HepG2 (cell line): ENCODE data around the gene TACC3. TPM values are rescaled to one million over a fixed set of nuclear protein-coding genes. Genes with fewer than 3 reads are reported as not detected.
A peak's percentile ranks its signal among the peaks of the same experiment; 100 is the strongest.

Experiments
- BRCA1 ChIP-seq: sonication (generic); formaldehyde crosslinking; IDR thresholded peaks from 2 replicates; pipeline ENCODE4 v1.4.0; 2020; ENCODE audit warnings: missing genetic modification reagents
- GATAD2A ChIP-seq: IDR thresholded peaks from 2 replicates; pipeline ENCODE4 v1.6.1; 2016
- HOXD1 ChIP-seq: sonication (generic); formaldehyde crosslinking; IDR thresholded peaks from 2 replicates; pipeline ENCODE4 v1.5.0; 2020; ENCODE audit warnings: missing genetic modification reagents
- IKZF1 ChIP-seq: fragments of 450-650 bp; IDR thresholded peaks from 2 replicates; pipeline ENCODE4 v1.7.1; 2016
- KDM6A ChIP-seq: IDR thresholded peaks from 2 replicates; pipeline ENCODE4 v1.6.1; 2016; ENCODE audit warnings: low read depth
- MED13 ChIP-seq: sonication (generic); formaldehyde crosslinking; IDR thresholded peaks from 2 replicates; pipeline ENCODE4 v1.5.0; 2020; ENCODE audit warnings: missing genetic modification reagents
- MTA1 ChIP-seq: sonication (generic); formaldehyde crosslinking; IDR thresholded peaks from 2 replicates; pipeline ENCODE4 v1.4.0; 2020; ENCODE audit warnings: missing genetic modification reagents, mild to moderate bottlenecking, borderline replicate concordance
- RCOR2 ChIP-seq: IDR thresholded peaks from 2 replicates; pipeline ENCODE4 v1.6.1; 2016; ENCODE audit warnings: missing biosample characterization, missing genetic modification reagents
- RORA ChIP-seq: sonication (generic); formaldehyde crosslinking; IDR thresholded peaks from 2 replicates; pipeline ENCODE4 v1.5.0; 2020; ENCODE audit warnings: mild to moderate bottlenecking, missing genetic modification reagents, moderate library complexity
- TGIF2 ChIP-seq: IDR thresholded peaks from 2 replicates; pipeline ENCODE4 v1.6.1; 2016; ENCODE audit warnings: control low read depth, missing compliant biosample characterization
- YY1 ChIP-seq: IDR thresholded peaks from 2 replicates; pipeline ENCODE4 v1.6.1; 2011; ENCODE audit warnings: low read length, low read depth, moderate library complexity, mild to moderate bottlenecking; ENCODE audit not compliant: insufficient read depth, insufficient replicate concordance
- ZIK1 ChIP-seq: sonication (generic); formaldehyde crosslinking; IDR thresholded peaks from 2 replicates; pipeline ENCODE4 v1.5.0; 2020; ENCODE audit warnings: mild to moderate bottlenecking, low read depth, missing genetic modification reagents, borderline replicate concordance
- ZNF232 ChIP-seq: sonication (generic); formaldehyde crosslinking; IDR thresholded peaks from 2 replicates; pipeline ENCODE4 v1.4.0; 2020; ENCODE audit warnings: missing genetic modification reagents, borderline replicate concordance
- ZNF292 ChIP-seq: sonication (generic); formaldehyde crosslinking; IDR thresholded peaks from 2 replicates; pipeline ENCODE4 v1.8.1; 2022; ENCODE audit warnings: mild to moderate bottlenecking, low read depth, missing genetic modification reagents, borderline replicate concordance
- ZNF317 ChIP-seq: sonication (generic); formaldehyde crosslinking; IDR thresholded peaks from 2 replicates; pipeline ENCODE4 v1.5.0; 2020; ENCODE audit warnings: mild to moderate bottlenecking, missing genetic modification reagents
- ZNF326 ChIP-seq: sonication (generic); formaldehyde crosslinking; IDR thresholded peaks from 2 replicates; pipeline ENCODE4 v1.4.0; 2020; ENCODE audit warnings: missing genetic modification reagents, borderline replicate concordance
- ZNF446 ChIP-seq: sonication (generic); formaldehyde crosslinking; IDR thresholded peaks from 2 replicates; pipeline ENCODE4 v1.5.0; 2020; ENCODE audit warnings: mild to moderate bottlenecking, missing genetic modification reagents
- ZNF496 ChIP-seq: sonication (generic); formaldehyde crosslinking; IDR thresholded peaks from 2 replicates; pipeline ENCODE4 v1.8.1; 2023; ENCODE audit warnings: mild to moderate bottlenecking, moderate library complexity, missing genetic modification reagents; ENCODE audit not compliant: insufficient replicate concordance
- ZNF577 ChIP-seq: sonication (generic); formaldehyde crosslinking; IDR thresholded peaks from 2 replicates; pipeline ENCODE4 v1.4.0; 2020; ENCODE audit warnings: mild to moderate bottlenecking, low read depth, missing genetic modification reagents, borderline replicate concordance
- ZNF674 ChIP-seq: sonication (generic); formaldehyde crosslinking; IDR thresholded peaks from 2 replicates; pipeline ENCODE4 v1.5.0; 2020; ENCODE audit warnings: low read depth, mild to moderate bottlenecking, missing genetic modification reagents
- ZSCAN30 ChIP-seq: sonication (generic); formaldehyde crosslinking; IDR thresholded peaks from 2 replicates; pipeline ENCODE4 v1.5.0; 2020; ENCODE audit warnings: mild to moderate bottlenecking, missing genetic modification reagents
- polyA plus RNA-seq, 8 experiments: library from polyadenylated mRNA; depleted of rRNA in 3 of 8; stranded (reverse) in 7 of 8; unstranded in 1 of 8; fragments of >200 nt; fragmentation: Illumina TruSeq in 4 of 8; extraction: Trizol in 4 of 8; gene quantifications; 2 replicates each; pipeline versions ENCODE4 v1.2.1 to v1.2.3, GENCODE V29; 2011 to 2016; ENCODE audit warnings: low read depth in 4 of 8, missing spikeins in 1 of 8, mixed read lengths in 1 of 8; ENCODE audit not compliant: insufficient read depth in 1 of 8
- total RNA-seq, 5 experiments: library from RNA; depleted of rRNA; stranded (reverse); fragments of >200 nt; fragmentation: Illumina TruSeq; extraction: Trizol; gene quantifications; 2 replicates each; pipeline ENCODE4 v1.2.3, GENCODE V29; 2016; ENCODE audit warnings: low read depth in 1 of 5
- TF ChIP-seq, protein P1 (sequence below): sonication (generic); formaldehyde crosslinking; IDR thresholded peaks from 2 replicates; pipeline ENCODE4 v1.5.0; 2020; ENCODE audit warnings: mild to moderate bottlenecking, missing genetic modification reagents
- TF ChIP-seq, protein P2 (sequence below): sonication (generic); formaldehyde crosslinking; IDR thresholded peaks from 2 replicates; pipeline ENCODE4 v1.5.0; 2020; ENCODE audit warnings: mild to moderate bottlenecking, low read depth, missing genetic modification reagents, borderline replicate concordance
- TF ChIP-seq, protein P3 (sequence below): sonication (generic); formaldehyde crosslinking; IDR thresholded peaks from 2 replicates; pipeline ENCODE4 v1.5.0; 2020; ENCODE audit warnings: mild to moderate bottlenecking, missing genetic modification reagents
- TF ChIP-seq, protein P4 (sequence below): sonication (generic); formaldehyde crosslinking; IDR thresholded peaks from 2 replicates; pipeline ENCODE4 v1.4.0; 2020; ENCODE audit warnings: missing genetic modification reagents
- TF ChIP-seq, protein P5 (sequence below): sonication (generic); formaldehyde crosslinking; IDR thresholded peaks from 2 replicates; pipeline ENCODE4 v1.8.0; 2022; ENCODE audit warnings: low read depth, missing genetic modification reagents

Gene TACC3
- total and polyA plus RNA-seq, 2 of the 13 experiments (the other 11 are each of a cell fraction or from before 2014, with no cell fraction given): 20.3 to 21.2 TPM

DNA sequence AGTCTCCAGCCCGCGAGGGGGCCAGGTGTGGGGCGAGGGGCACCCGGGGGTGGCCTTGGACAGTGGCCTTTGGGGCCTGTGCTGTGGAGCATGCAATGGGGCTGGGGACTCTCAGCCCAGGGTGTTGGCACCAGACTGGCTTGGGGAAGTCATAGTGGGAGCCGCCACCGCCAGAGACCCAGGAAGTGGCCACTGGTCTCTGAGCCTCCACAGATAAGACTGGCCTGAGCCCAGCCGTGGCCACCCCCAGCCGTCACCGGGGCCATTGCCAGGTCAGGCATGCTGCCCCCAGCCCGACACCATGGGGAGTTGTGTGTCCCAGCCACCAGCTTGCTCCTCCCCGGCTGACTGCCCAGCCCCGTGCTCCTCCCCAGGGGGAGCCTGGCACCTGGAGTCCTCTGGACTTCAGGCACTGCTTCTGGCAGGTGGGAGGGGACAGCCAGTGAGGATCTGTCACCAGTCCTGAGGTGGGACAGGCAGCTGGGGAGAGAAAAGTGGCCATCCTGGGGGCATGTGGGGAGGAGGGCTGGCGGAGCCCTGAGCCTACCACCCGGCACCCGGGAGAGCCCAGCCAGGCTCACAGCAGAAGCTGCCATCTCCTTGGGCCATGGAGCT is 32.5 kb downstream of the TACC3 start (continued):
- TF ChIP-seq, protein P1, sequence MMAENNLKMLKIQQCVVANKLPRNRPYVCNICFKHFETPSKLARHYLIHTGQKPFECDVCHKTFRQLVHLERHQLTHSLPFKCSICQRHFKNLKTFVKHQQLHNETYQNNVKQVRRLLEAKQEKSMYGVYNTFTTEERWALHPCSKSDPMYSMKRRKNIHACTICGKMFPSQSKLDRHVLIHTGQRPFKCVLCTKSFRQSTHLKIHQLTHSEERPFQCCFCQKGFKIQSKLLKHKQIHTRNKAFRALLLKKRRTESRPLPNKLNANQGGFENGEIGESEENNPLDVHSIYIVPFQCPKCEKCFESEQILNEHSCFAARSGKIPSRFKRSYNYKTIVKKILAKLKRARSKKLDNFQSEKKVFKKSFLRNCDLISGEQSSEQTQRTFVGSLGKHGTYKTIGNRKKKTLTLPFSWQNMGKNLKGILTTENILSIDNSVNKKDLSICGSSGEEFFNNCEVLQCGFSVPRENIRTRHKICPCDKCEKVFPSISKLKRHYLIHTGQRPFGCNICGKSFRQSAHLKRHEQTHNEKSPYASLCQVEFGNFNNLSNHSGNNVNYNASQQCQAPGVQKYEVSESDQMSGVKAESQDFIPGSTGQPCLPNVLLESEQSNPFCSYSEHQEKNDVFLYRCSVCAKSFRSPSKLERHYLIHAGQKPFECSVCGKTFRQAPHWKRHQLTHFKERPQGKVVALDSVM: 0 out of 2 replicates have a peak, but pooled peaks have one; percentile 40
- TF ChIP-seq HOXD1 (peak; percentile 37; the same call in 1 of the 2 replicates), MTA1 (CRISPR knock-in tag) (no peak), IKZF1 (no peak), ZNF232 (CRISPR knock-in tag) (no peak), GATAD2A (CRISPR knock-in tag) (peak; percentile 41), ZNF317 (no peak), BRCA1 (CRISPR knock-in tag) (no peak), ZNF326 (CRISPR knock-in tag) (no peak), ZNF292 (CRISPR knock-in tag) (0 out of 2 replicates have a peak, but pooled peaks have one; percentile 14), ZSCAN30 (no peak), YY1 (no peak), RORA (CRISPR knock-in tag) (no peak), RCOR2 (CRISPR knock-in tag) (no peak), TGIF2 (CRISPR knock-in tag) (no peak), ZNF496 (CRISPR knock-in tag) (no peak), ZNF577 (no peak), ZNF674 (no peak), ZIK1 (CRISPR knock-in tag) (no peak), MED13 (CRISPR knock-in tag) (no peak), ZNF446 (CRISPR knock-in tag) (no peak), KDM6A (CRISPR knock-in tag) (no peak)
- TF ChIP-seq, protein P2, sequence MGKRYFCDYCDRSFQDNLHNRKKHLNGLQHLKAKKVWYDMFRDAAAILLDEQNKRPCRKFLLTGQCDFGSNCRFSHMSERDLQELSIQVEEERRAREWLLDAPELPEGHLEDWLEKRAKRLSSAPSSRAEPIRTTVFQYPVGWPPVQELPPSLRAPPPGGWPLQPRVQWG (CRISPR knock-in tag): no peak
- TF ChIP-seq, protein P3, sequence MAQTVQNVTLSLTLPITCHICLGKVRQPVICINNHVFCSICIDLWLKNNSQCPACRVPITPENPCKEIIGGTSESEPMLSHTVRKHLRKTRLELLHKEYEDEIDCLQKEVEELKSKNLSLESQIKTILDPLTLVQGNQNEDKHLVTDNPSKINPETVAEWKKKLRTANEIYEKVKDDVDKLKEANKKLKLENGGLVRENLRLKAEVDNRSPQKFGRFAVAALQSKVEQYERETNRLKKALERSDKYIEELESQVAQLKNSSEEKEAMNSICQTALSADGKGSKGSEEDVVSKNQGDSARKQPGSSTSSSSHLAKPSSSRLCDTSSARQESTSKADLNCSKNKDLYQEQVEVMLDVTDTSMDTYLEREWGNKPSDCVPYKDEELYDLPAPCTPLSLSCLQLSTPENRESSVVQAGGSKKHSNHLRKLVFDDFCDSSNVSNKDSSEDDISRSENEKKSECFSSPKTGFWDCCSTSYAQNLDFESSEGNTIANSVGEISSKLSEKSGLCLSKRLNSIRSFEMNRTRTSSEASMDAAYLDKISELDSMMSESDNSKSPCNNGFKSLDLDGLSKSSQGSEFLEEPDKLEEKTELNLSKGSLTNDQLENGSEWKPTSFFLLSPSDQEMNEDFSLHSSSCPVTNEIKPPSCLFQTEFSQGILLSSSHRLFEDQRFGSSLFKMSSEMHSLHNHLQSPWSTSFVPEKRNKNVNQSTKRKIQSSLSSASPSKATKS (CRISPR knock-in tag): no peak
- TF ChIP-seq, protein P4, sequence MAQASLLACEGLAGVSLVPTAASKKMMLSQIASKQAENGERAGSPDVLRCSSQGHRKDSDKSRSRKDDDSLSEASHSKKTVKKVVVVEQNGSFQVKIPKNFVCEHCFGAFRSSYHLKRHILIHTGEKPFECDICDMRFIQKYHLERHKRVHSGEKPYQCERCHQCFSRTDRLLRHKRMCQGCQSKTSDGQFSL: no peak
- TF ChIP-seq, protein P5, sequence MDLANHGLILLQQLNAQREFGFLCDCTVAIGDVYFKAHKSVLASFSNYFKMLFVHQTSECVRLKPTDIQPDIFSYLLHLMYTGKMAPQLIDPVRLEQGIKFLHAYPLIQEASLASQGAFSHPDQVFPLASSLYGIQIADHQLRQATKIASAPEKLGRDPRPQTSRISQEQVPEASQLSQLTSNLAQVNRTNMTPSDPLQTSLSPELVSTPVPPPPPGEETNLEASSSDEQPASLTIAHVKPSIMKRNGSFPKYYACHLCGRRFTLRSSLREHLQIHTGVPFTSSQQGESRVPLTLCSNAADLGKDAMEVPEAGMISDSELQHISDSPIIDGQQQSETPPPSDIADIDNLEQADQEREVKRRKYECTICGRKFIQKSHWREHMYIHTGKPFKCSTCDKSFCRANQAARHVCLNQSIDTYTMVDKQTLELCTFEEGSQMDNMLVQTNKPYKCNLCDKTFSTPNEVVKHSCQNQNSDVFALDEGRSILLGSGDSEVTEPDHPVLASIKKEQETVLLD (CRISPR knock-in tag): no peak
